ENCODE data around the gene PKM. TPM values are rescaled to one million over a fixed set of nuclear protein-coding genes. Genes with fewer than 3 reads are reported as not detected.

PKM gene
- total RNA-seq, 1 experiment from 2014 or later: 1,026 TPM

DNA sequence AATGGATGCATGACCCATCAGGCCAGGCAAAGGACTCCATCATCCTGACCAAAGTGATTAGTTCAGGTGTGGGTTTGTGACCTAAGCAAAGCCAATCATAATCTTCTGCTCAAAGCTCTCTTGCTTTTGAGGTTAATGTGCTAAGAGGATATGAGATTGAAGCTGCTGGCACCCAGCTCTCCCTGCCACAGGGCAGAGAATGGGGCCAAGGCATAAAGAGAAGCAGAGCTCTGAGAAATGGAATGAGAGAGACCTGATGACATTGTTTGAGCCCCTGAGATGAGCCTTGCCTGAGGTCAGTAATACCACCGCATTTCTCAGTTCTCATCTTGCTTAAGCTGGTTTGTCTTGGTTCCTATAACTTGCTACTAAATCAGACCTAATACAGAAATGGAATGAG, 47.7 kb upstream of the PKM start:
- Mint-ChIP-seq H3K9me3 (no peaks in the 10 kb centered on the region), H3K36me3 (ENCODE audit: insufficient read depth in 1 of 3, low read depth in 3 of 3) (no peaks in the 10 kb centered on the region), H3K27me3 (ENCODE audit: low read depth) (peaks cover 48% of the 10 kb centered on the region), H3K4me3 (no peak overlapping the region), H3K27ac (no peak overlapping the region), H3K4me1 (no peaks in the 10 kb centered on the region; a peak in 1 of 4 replicates)
- Histone ChIP-seq H2AFZ (ENCODE audit: low read length) (no peak overlapping the region), H3K79me2 (ENCODE audit: insufficient read depth, low read length) (no peaks in the 10 kb centered on the region), H3K27me3 (ENCODE audit: insufficient read depth, low read length) (no peaks in the 10 kb centered on the region; the same call in 1 of the 2 replicates), H3K27ac (ENCODE audit: insufficient read length, low read depth, low read length) (no peak overlapping the region), H3K9me3 (ENCODE audit: control insufficient read depth, low read depth, low read length) (no peaks in the 10 kb centered on the region), H3K23me2 (ENCODE audit: insufficient read length, low read depth, low read length, poor library complexity, severe bottlenecking) (no peaks in the 10 kb centered on the region), H3K14ac (ENCODE audit: insufficient read depth, low read length) (no peak overlapping the region), H2BK20ac (ENCODE audit: low read depth, low read length, poor library complexity, severe bottlenecking) (no peak overlapping the region), H4K8ac (replicated peaks; ENCODE audit: insufficient read length, low read depth, low read length) (no peak overlapping the region), H3T11ph (ENCODE audit: low read length) (no peak overlapping the region), H4K20me1 (ENCODE audit: control insufficient read depth, insufficient read depth, insufficient read length) (no peaks in the 10 kb centered on the region), H3K56ac (ENCODE audit: insufficient read length, low read depth, low read length) (no peak overlapping the region), H2BK12ac (ENCODE audit: insufficient read length, low read depth, low read length) (no peak overlapping the region), H2BK120ac (ENCODE audit: low read depth, low read length, poor library complexity, severe bottlenecking) (no peak overlapping the region), H3K18ac (ENCODE audit: insufficient read length, low read depth, low read length) (no peak overlapping the region), H2AK5ac (ENCODE audit: insufficient read length, low read length) (no peak overlapping the region), H4K91ac (ENCODE audit: insufficient read length, low read depth, low read length) (no peak overlapping the region), H2BK15ac (ENCODE audit: low read depth, low read length) (no peak overlapping the region), H3K4me2 (ENCODE audit: insufficient read depth, insufficient read length, low read length) (no peak overlapping the region), H3K4me1 (ENCODE audit: insufficient read depth, low read length) (no peaks in the 10 kb centered on the region), H3K9ac (ENCODE audit: extremely low read depth, insufficient read length, low read length) (no peak overlapping the region), H2BK5ac (ENCODE audit: insufficient read length, low read length) (no peak overlapping the region), H4K5ac (ENCODE audit: insufficient read length, low read depth, low read length) (no peak overlapping the region), H3K4ac (ENCODE audit: low read depth, low read length) (no peak overlapping the region), H3K79me1 (ENCODE audit: insufficient read depth, low read depth, low read length, poor library complexity, severe bottlenecking) (no peaks in the 10 kb centered on the region), H3K23ac (ENCODE audit: insufficient read length, low read depth, low read length) (no peak overlapping the region)
- no CpG with 5 or more reads among the region's 1 CpG for WGBS (ENCODE audit: extremely low coverage, insufficient read length, low lambda C conversion rate)
- TF ChIP-seq, protein P1, sequence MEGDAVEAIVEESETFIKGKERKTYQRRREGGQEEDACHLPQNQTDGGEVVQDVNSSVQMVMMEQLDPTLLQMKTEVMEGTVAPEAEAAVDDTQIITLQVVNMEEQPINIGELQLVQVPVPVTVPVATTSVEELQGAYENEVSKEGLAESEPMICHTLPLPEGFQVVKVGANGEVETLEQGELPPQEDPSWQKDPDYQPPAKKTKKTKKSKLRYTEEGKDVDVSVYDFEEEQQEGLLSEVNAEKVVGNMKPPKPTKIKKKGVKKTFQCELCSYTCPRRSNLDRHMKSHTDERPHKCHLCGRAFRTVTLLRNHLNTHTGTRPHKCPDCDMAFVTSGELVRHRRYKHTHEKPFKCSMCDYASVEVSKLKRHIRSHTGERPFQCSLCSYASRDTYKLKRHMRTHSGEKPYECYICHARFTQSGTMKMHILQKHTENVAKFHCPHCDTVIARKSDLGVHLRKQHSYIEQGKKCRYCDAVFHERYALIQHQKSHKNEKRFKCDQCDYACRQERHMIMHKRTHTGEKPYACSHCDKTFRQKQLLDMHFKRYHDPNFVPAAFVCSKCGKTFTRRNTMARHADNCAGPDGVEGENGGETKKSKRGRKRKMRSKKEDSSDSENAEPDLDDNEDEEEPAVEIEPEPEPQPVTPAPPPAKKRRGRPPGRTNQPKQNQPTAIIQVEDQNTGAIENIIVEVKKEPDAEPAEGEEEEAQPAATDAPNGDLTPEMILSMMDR (conservative IDR thresholded peaks at IDR 0.05): no peak
- DNase-seq: no peak
